Breast epithelium (tissue), 3 donors: ENCODE data around the gene CADPS.

Experiments used
- CTCF ChIP-seq, 3 donors: fragments of 450-650 bp; IDR thresholded peaks; one replicate each; pipeline ENCODE4 v1.5.1; 2016 to 2017; ENCODE audit warnings: antibody characterized with exemption in 3 of 3, mild to moderate bottlenecking in 3 of 3, moderate library complexity in 3 of 3
- POLR2A ChIP-seq: fragments of 450-650 bp; IDR thresholded peaks from one replicate; pipeline ENCODE4 v1.6.1; 2016; ENCODE audit warnings: antibody characterized with exemption, mild to moderate bottlenecking, moderate library complexity
- POLR2AphosphoS5 ChIP-seq, 3 donors: sonication (generic); formaldehyde crosslinking; IDR thresholded peaks; one replicate each; pipeline ENCODE4 v1.6.1; 2017; ENCODE audit warnings: antibody characterized with exemption in 3 of 3

DNA sequence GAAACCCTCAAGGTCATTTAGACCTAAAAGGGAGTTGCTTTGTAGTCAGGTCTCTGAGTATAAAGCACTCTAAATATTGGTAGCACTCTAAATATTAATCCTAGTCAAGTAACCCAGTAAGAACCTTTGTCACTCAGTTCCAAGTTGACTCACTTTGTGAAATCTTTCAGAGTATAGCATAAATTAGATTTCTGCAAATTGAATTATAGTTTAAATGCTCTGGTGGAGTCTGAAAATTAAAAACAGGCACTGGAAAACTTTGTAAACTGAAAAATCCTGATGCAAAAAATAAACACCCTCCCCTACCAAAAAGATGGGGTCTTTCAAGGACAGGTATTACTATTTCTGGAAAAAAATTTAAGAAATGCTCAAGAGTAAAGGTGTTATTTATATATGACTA, 305.6 kb downstream of the CADPS start:
- TF ChIP-seq CTCF (IDR thresholded peaks at IDR 0.05) (no peak), POLR2A (no peak), POLR2AphosphoS5 (IDR thresholded peaks at IDR 0.05) (no peak)
